ENCODE data around the gene RRP7A. TPM values are rescaled to one million over a fixed set of nuclear protein-coding genes. Genes with fewer than 3 reads are reported as not detected.
"Not testable (repeated sequence)": the region's sequence is repeated elsewhere in the genome, so short reads cannot be mapped to it uniquely, and the experiment has no call there.

The RRP7A gene
- total and polyA plus RNA-seq, 12 donors = 10.3 to 53.9 (median 35.7) TPM

DNA sequence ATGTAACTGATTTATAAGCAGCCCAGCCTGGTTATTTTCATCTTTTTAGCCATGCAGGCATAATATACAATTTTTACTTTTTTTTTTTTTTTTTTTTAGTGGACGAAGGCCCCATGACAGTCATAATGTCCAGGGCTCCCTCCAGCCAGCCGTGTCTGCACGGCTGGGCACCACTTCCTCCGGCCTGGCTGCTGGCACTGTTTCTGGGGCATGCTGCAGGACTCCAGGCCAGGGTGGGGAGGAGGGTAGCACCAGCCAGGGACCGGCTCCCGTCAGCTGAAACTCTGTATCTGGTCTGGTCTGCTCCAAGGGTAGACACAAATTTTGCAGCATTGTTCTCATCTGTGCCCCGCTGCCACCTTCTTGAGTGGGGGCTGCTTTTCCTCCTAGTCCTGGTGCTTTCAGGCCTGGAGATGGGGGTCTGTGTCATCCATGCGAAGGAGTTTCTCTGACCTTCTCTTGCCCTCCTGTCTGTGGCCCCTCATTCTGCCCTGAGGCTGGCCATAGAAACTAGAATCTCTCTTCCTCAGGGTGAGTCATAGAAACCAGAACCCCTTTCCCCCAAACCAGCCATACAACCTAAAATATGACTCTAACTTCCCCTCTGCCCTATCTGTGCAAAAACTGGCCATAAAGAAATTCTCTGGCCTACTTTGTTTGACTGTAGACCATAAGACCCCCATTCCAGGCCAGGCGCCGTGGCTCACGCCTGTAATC, 9.2 kb upstream of the RRP7A start:
- no peaks in the 10 kb centered on the region for H3K36me3 ChIP-seq (replicated peaks in 1 of 2)
- no peak overlapping the region for H3K27ac ChIP-seq
- no peaks in the 10 kb centered on the region for H3K9me3 ChIP-seq (replicated peaks in 1 of 3)
- no peaks in the 10 kb centered on the region for H3K27me3 ChIP-seq
- H3K4me1 ChIP-seq (replicated peaks in 1 of 2) = no peaks in the 10 kb centered on the region
- DNase-seq = no peak
- 90 to 97% (median 95%) methylated on average over 6 to 11 of the region's 11 CpGs for WGBS, 4 donors
- H3K4me3 ChIP-seq = no peak overlapping the region
- TF ChIP-seq POLR2A (IDR thresholded peaks at IDR 0.05) = no peak
- TF ChIP-seq, protein P1, sequence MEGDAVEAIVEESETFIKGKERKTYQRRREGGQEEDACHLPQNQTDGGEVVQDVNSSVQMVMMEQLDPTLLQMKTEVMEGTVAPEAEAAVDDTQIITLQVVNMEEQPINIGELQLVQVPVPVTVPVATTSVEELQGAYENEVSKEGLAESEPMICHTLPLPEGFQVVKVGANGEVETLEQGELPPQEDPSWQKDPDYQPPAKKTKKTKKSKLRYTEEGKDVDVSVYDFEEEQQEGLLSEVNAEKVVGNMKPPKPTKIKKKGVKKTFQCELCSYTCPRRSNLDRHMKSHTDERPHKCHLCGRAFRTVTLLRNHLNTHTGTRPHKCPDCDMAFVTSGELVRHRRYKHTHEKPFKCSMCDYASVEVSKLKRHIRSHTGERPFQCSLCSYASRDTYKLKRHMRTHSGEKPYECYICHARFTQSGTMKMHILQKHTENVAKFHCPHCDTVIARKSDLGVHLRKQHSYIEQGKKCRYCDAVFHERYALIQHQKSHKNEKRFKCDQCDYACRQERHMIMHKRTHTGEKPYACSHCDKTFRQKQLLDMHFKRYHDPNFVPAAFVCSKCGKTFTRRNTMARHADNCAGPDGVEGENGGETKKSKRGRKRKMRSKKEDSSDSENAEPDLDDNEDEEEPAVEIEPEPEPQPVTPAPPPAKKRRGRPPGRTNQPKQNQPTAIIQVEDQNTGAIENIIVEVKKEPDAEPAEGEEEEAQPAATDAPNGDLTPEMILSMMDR (IDR thresholded peaks at IDR 0.05) = no peak
- intact Hi-C loops (cut with DNase I) = no loop called here

DNA sequence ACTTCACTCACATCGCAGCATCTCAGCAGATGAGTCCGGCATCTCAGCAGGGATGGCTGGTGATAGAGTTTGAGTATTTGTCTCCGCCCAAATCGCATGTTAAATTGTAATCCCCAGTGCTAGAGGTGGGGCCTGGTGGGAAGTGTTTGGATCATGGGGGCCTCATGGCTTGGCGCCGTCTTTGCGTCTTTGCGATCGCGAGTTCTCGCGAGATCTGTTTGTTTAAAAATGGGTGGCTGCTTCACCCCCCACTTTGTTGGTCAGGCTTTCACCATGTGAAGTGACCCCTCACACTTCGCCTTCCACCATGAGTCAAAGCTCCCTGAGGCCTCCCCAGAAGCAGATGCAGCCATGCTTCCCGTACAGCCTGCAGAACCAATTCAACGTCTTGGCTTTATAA, 3.0 kb upstream of the RRP7A start:
- WGBS, 4 donors = 94 to 98% (median 96%) methylated on average over 15 of the region's 15 CpGs
- Histone ChIP-seq H3K27me3 (no peaks in the 10 kb centered on the region), H3K27ac (no peak overlapping the region), H3K36me3 (replicated peaks in 1 of 2) (no peaks in the 10 kb centered on the region), H3K4me1 (replicated peaks in 1 of 2) (peaks cover 0 to 3% of the 10 kb centered on the region in 2 donors), H3K9me3 (replicated peaks in 1 of 3) (no peaks in the 10 kb centered on the region), H3K4me3 (no peak overlapping the region)
- DNase-seq = no peak
- TF ChIP-seq, protein P1 (IDR thresholded peaks at IDR 0.05) = no peak
- TF ChIP-seq POLR2A (IDR thresholded peaks at IDR 0.05) = no peak
- intact Hi-C loops (cut with DNase I) = no loop called here

DNA sequence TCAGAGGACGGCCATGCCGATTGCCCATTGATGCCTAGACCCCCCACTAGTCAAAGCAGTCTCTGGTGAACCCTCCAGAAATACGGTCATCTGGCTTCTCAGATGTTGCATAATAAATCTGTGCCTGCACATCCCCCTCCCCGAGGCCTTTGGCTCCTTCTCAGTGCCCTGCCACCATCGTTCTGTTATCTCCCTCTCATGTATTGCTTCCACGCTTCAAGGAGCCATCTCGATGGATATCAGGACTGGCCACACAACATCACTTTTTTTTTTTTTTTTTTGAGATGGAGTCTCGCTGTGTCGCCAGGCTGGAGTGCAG, 1.6 kb upstream of the RRP7A start:
- no peak overlapping the region for H3K4me3 ChIP-seq
- peaks cover 0 to 9% of the 10 kb centered on the region in 2 donors for H3K36me3 ChIP-seq (replicated peaks in 1 of 2)
- intact Hi-C loops (cut with DNase I) = no loop called here
- WGBS, 4 donors = 85 to 92% (median 89%) methylated on average over 7 to 9 of the region's 9 CpGs
- H3K4me1 ChIP-seq (replicated peaks in 1 of 2) = peaks cover 0 to 4% of the 10 kb centered on the region in 2 donors
- H3K9me3 ChIP-seq (replicated peaks in 1 of 3) = no peaks in the 10 kb centered on the region
- DNase-seq = no peak
- TF ChIP-seq POLR2A (IDR thresholded peaks at IDR 0.05) = no peak
- TF ChIP-seq, protein P1 (IDR thresholded peaks at IDR 0.05) = no peak
- H3K27me3 ChIP-seq = no peaks in the 10 kb centered on the region
- no peak overlapping the region for H3K27ac ChIP-seq

DNA sequence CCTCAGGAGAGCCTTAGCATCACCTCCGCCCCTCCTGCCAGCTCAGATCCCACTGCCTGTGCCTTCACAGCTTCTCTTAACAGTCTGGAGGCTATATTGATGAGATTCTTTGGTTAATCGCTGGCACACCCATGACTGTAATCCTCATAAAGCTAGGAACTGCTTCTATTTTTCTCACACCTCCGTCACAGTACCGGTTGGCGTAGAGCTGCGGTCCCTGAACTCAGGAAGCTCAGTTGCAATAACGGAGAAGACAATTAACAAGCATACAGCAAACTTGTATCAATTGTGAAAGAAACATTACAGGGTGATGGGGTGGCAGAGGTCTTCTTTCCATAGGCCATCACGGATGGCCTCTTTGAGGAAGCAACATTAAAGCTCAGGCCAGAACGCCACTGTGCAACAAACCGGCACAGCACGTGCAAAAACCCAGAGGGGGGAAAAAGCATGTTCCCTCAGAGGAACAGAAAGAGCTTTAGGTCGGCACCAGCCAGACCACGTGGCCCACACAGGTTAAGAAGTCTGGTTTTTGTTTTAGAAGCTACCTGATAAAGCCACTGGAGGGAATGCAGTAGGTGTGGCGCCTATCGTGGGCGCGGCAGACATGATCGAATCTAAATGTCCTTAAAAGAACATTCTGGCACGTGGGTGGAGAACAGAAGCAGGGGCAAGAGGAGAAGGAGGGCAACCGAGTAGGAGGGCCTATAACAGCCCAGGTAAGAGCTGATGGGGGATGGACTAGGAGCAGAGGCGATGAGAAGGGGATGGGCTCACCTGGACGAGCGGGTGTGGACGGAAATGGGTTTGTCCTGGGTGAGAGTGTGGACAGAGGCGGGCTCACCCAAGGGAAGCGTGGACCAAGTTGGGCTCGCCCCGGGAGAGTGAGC, 715 bp downstream of the RRP7A start:
- 11 to 43% (median 14%) methylated on average over 6 to 16 of the region's 28 CpGs for WGBS, 4 donors
- H3K9me3 ChIP-seq (replicated peaks in 1 of 3); intact Hi-C loops (cut with DNase I): not testable (repeated sequence)

DNA sequence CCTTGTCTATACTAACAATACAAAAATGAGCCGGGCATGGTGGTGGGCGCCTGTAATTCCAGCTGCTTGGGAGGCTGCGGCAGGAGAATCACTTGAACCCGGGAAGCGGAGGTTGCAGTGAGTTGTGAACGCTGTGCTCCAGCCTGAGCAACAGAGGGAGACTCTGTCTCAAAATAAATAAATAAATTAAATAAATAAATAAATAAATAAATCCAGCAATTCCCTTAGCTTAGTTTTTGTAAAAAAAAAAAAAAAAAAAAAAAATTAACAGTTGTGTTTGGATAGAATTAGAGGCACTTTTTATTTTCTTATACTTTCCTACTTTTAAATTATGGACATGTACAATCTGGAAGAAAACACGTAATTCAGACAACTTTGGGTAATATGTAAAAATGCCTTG, 2.5 kb downstream of the RRP7A start:
- H3K4me1 ChIP-seq (replicated peaks in 1 of 2); DNase-seq; H3K9me3 ChIP-seq (replicated peaks in 1 of 3); H3K27ac ChIP-seq; H3K27me3 ChIP-seq; intact Hi-C loops (cut with DNase I); H3K4me3 ChIP-seq: not testable (repeated sequence)
- H3K36me3 ChIP-seq (replicated peaks in 1 of 2) = peaks cover 0 to 16% of the 10 kb centered on the region in 2 donors
- WGBS, 4 donors = 93 to 97% (median 96%) methylated on average over 7 of the region's 7 CpGs

More for the DNA sequence above, 715 bp downstream of the RRP7A start:
- Histone ChIP-seq H3K4me3 (peak overlapping the region in 3 of 4 donors; percentile 1 to 79 (median 65)), H3K36me3 (replicated peaks in 1 of 2) (peaks cover 0 to 11% of the 10 kb centered on the region in 2 donors), H3K27ac (peak overlapping the region in 3 of 5 donors; percentile 15 to 83 (median 62))
- not testable (repeated sequence) for H3K4me1 ChIP-seq (replicated peaks in 1 of 2); DNase-seq; H3K27me3 ChIP-seq
